ENCODE results near the gene HIRIP3.
"Not testable (repeated sequence)": the region's sequence is repeated elsewhere in the genome, so short reads cannot be mapped to it uniquely, and the experiment has no call there.

The HIRIP3 gene

DNA sequence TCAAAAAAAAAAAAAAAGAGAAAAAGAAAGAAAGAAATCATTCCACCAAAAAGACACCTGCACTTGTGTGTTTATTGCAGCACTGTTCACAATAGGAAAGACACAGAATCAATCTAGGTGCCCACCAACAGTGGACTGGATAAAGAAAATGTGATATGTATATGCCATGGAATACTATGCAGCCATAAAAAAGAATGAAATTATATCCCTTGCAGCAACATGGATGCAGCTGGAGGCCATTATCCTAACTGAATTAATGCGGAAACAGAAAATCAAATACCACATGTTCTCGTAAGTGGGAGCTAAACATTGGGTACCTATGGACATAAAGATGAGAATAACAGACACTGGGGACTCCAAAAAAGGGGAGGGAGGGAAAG is 21.9 kb upstream of the HIRIP3 start:
- DNase-seq (ENCODE audit: low read depth, low spot score) = no peak

DNA sequence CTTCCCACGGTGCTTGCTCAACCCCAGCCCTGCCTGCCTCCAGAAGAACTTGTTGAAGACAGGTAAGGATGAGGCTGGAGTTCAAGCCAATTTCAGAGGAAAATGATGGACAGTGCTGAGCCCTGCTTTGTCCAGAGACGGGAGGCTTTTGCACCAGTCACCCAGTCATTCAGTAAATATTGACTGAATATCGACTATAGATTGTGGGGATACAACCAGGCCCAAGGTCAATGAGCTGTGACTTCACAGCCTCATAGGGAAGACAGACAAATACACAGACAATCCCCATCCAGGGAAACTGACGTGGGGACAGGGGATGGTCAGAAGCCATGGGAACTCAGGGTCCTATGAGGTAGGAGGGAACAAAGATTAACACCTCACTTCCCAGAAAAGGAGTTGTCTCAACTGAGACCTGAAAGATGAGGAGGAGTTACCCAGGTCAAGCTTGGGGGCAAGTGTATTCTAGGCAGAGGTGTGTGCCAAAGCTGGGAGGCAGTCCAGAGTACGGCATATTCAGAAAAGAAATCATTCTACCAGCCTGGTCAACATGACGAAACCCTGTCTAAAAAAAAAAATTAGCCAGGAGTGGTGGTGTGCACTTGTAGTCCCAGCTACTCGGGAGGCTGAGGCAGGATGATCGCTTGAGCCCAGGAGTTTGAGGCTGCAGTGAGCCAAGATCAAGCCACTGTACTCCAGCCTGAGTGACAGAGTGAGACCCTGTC is 21.3 kb upstream of the HIRIP3 start:
- DNase-seq (ENCODE audit: low read depth, low spot score) = no peak

DNA sequence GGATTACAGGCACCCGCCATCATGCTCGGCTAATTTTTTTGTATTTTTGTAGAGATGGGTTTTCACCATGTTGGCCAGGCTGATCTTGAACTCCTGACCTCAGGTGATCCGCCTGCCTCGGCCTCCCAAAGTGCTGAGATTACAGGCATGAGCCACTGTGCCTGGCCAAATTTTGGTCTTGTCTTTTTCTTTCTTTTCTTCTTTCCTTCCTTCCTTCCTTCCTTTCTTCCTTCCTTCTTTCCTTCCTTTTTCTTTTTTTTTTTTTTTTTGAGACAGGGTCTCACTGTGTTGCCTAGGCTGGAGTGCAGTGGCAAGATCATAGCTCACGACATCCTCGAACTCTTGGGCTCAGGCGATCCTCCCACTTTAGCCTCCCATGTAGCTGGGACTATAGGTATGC is 20.0 kb upstream of the HIRIP3 start:
- DNase-seq (ENCODE audit: low read depth, low spot score) = not testable (repeated sequence)

DNA sequence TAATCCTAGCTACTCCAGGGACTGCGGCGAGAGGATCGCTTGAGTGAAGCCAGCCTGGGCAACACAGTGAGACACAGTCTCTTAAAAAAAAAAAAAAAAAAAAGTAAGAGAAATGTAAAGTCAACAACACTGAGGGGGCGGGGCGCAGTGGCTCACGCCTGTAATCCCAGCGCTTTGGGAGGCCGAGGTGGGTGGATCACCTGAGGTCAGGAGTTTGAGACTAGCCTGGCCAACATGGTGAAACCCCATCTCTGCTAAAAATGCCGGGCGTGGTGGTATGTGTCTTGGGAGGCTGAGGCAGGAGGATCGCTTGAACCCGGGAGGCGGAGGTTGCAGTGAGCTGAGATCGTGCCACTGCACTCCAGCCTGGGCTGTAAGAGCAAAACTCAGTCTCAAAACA is 17.2 kb upstream of the HIRIP3 start:
- DNase-seq (ENCODE audit: low read depth, low spot score) = not testable (repeated sequence)

DNA sequence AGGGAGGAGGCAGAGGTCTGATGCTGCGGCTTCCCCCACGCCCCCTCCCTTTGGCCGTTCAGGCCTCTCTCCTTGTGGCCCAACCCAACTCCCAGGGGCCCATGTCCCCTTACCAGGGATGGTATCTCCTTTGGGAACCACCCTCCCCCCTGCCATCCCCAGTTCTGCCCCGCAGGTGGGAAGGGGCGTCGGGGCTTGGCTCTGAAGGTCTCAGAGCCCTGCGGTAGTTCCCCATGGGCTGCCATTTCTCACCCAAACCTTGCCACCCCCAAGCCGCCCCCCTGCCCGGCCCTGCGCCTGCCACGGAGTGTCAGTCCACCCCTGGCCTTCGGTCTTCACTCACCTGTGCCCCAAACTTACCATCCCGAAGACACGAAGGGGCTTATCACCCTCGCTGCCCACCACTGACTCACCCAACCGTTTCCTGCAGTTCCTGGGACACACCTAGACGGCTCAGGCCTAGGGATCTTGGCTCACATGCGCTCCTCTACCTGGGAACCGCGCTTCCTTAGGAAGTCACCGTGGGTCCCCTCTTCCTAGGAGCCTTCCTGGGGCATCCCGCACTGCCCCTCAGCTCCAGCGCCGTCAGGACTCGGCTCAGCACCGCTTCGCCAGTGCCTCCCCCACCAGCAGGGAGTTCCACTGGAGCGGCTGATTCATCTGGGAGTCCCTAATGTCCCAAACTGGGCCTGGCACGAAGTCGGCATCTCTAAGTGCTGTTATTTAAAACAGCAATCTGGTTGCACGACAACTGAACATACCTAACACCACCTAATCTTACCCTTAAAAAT is 16.5 kb upstream of the HIRIP3 start:
- no peak for DNase-seq (ENCODE audit: low read depth, low spot score)

DNA sequence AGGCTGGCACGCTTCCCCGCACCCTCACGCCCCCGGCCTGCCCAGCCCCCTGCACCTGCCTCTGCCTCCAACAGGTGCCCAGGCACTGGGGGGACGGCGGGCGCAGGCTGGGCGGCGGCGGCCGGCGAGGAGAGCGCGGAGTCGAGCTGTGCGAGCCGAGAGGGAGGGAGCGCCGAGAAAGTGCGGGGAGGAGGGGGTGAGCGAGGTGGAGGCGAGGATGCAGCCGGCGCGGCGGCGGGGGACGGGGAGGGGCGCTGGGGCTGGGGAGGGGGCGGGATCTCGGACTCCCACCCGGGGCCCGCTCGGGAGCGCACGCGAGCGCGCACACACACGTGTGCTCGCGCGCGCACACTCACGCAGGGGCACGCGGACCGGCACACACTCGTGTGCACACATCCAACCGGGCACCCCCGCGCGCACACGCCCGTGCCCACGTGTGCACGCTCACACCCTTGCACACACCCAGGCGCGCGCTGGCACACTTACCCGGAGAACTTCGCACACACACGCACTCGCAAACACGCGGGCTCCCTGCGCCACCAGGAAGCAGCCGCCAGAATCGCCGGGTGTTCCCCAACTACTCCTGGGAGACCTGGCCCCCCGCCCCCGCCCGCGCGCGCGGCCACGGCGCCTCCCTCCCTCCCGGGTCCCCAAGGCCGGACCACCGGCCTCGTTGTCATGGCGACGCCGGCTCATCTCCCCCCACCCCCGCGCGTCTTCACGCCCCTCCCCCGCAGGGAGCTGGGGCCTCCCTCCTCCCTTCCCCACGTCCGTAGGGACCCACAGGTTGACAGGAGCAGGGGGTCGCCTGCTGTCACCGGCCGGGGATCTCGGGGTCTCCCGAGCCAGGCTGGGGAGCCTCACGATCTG is 15.7 kb upstream of the HIRIP3 start, which contains the start of gene DOC2A:
Gene DOC2A, minus strand, starts transcription at position 184 of the 870 bp plus-strand sequence. CDS start 805 bp downstream, outside the sequence.
- no peak for DNase-seq (ENCODE audit: low read depth, low spot score)

DNA sequence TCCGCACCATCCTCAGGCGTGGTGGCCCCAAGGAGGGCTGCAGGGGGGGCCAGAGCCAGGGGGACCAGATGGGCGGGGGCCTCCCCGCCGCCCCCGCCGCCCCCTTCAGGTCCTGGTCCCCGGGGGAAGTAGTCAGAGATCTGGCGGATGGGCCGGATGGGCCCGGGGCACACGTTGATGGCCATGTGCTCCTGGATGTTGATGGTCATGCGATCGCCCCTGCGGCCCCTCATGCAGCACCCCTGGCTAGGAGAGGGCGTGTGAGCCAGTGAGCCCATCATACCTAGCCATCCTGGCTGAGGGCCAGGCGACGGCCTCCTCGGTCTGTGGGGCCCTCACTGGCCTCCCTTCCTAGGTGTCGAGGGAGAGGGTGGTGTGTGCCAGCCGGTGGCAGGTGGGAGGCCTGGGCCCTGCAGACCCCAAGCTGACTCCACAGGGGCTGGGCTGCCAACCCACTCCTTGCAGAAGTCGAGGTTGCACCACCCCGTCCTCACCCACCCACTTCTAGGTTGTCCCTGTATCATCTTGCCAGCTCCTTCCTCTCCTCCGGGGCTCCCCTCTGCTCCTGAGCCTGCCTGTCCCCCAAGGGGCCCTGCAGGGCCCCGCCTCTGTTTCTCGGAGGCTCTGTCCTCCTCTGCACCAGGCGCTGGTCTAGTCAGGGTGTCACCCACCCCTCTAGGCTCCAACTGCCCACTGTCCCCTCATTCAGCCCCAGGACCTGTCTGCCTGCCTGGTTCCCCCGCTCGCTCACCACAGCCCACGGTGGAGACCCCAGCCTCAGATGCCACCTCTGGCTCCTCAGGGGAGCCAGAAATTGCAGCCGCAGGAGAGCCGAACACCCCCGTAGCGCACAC is 14.8 kb upstream of the HIRIP3 start:
- no peak for DNase-seq (ENCODE audit: low read depth, low spot score)

DNA sequence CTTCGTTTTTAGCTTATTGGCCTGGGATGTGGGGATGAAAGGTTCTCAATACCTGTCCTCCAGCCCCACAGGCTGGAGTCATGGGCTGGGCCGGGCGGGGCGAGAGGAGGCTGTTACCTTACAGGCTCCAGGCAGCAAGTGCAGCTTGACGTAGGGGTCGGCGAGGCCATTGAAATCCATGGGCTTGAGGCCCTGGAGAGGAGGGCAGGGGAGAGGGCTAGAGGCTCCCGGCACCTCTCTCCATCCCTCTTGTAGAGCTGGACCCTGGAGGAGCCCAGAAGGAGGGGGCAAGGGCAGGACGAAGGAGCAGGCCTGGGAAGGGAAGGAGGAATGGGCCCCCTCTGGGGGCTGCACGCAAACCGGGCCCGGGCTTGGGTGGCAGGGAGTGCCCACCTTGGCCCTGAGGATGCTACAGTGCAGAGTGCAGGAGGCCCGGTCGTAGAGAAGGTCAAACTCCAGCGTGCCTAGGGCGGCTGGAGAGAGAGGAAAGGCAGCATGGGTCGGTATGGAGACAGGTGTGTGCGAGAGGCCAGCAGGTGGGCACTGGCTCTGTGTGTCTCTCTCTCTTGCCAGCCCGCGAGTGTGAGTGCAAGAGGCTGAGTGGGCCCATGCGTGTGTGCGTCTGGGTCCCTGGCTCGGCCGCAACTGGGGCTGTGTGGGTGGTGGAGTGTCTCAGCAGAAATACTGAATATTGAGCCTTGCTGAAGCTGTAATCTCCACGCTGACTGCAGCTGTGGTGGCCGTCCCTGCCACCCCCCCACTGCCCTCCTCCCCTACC is 13.9 kb upstream of the HIRIP3 start:
- DNase-seq (ENCODE audit: low read depth, low spot score) = no peak

DNA sequence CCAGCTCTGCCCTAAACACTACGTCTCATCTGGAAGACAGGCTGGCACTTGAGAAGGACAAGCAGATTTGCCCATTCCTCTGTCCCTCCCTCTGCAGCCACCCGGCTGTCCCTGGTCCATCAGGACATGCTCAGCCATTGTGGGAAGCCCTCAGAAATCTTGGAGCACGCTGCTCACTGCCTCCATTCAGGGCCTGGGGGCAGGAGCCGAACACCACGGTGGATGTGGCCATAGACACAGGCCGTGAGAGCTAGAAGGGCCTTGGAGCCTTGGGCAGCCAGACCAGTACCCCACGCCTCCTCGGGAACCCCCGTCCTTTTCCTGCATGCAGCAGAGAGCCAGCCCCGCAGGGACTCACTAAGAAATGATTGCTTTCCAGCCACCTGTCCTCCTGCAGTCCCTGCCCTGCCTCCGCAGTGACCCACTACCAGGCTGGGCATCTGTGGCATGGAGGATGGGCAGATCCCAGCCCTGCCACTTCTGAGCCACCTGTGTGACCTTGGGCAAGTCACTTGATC is 12.0 kb upstream of the HIRIP3 start:
- DNase-seq (ENCODE audit: low read depth, low spot score) = no peak

DNA sequence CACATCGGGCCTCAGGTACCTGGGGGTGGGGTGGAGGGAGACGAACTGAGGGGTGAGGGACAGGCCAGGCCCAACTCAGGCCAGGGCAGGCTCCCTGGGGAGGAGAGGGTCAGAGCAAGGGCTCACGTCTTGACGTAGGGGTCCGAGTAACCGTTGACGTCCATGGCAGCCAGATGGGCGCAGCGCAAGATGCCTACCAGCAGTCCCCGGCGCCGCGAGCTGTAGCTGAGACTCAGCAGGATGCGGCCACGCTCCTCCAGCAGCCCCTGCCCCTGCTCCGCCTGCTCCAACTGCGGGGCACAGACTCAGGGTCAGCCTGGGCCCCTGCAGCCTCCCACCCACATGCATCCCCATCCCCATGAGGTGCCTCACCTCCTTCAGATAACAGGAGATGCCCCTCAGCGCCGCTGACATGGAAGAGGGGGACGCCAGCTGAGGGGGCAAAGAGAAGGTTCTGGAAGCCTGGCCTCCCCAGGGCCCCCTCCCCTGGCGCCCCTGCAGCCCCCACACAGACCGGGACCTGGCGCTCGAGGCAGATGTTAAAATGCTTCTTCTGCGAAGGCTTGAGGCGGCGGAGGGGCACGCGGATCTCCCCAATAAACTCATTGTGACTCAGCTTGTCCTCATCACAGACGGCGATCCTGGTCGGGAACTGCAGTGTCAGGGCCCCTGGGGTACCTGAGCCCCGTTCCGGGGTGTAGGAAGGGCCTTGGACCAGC is 11.4 kb upstream of the HIRIP3 start:
- DNase-seq (ENCODE audit: low read depth, low spot score) = no peak

DNA sequence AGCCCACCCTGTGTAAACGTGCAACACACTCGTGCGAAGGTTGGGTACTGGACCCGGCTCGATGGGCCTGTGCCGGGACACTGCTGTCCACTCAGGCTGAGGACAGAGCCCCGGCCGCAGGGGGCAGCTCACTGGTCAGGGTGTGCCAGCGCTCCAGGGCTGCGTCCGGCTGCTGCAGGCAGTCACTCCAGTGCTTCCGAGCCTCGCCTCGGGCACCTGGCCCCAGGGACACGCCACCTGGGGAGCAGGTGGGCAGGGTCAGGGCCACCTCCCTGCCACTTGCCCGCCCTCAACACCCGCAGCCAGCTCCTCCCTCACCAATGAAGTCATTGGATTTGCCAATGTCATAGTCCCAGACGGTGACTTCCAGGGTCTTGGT is 10.7 kb upstream of the HIRIP3 start:
- no peak for DNase-seq (ENCODE audit: low read depth, low spot score)

DNA sequence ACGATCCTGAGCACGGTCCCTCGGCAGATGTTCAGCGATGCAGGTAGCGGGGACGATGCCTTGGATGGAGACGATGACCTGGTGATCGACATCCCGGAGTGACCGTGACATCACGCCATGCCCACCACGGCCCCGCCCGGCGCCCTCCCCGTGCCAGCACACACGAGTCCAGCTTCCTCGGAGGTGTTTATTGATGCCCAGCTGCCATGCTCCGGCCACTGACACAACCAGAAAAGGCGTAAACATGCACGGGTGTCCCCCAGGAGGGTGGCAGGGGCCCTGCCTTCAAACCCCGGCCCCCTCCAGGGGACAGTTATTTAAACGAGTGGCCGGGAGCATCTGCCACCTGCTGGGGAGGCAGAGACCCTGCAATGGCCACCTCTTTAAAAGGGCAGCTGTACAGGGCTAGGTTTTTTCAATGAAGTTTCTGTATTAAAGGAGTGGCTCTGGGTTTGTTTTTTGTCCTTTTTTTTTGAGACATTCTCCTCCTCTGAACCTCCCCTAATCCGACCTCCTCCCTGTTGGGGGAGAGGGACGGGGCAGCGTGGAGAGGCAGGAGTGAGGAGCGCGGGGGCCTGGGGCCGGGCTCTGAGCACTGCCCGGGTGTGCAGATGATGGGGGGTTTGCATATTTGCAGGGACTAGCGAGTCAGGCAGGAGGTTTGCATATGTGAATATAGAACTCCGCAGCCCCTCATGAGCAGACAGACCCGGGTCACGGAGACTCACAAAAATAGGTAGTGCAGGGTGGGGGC is 10.1 kb upstream of the HIRIP3 start:
- no peak for DNase-seq (ENCODE audit: low read depth, low spot score)

DNA sequence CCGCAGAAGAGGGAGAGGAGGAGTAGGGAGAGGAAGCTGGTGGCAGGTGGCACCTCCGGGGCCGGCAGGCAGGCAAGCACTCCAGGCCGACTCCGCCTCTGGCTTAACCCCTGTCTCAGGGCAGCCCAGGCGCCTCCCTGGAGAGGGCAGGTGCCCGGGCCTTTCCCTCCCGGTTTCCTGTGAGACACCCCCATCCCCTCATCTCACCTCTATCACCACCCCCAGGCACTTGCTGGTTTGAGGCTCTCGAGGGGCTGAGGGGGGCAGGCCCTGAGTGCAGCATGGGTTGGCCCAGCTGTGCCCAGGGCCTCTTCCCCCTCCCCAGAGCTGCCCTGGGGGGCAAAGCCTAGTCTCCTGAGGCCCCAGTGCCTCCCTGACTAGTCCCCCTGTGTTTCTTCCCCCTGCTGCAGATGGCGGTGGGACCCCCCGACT is 9.4 kb upstream of the HIRIP3 start:
- DNase-seq (ENCODE audit: low read depth, low spot score) = no peak

DNA sequence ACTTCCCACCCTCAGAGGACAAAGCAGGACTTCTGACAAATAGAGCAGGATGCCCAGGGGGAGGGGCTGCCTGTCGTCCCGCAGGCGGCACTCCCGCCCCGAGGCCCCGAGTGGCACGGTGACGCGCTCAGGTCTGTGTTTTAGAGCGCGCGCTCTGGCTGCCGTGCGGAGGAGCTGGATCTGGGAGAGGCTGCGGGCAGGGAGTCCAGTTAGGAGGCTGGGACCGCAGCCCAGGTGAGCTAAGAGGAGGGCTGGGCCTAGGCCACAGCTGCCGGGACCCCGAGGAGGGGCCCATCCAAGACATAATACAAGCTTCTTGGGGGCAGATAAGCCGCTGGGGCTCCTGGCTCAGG is 9.0 kb upstream of the HIRIP3 start:
- no peak for DNase-seq (ENCODE audit: low read depth, low spot score)

DNA sequence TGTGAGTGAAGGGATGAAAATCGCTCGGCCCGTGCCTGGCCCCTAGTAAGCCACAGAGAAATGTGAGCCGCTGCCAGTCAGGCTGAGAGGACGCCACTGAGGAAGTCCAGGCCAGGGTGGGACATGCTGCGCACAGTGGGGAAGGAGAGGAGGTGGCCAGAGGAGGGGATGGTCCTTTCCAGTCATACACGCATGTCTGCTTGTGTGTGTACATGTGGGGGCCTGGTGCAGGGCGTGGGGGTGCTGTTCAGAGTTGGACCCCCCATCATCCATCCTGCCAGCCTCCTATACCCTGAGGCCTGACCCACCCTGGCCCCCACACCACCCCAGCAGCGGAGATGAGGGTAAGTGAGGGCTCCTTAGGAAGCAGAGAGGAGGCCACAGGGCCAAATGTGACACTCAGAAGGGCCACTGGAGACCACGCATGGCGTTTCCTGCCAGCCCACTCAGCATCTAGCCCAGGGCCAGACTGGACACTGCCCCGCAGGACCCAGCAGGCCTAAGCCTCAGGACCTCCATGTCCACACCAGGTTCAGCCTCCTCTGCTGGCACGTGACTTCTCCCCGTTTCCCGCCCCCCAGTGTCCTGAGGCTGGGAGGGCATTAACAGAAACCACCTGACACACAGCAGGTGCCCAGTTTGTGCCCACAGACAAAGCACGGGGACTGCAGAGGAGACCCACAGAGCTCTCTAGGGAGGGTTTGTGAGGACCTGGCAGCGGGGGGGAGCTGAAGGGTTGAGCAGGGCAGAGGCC is 8.4 kb upstream of the HIRIP3 start:
- DNase-seq (ENCODE audit: low read depth, low spot score) = no peak

DNA sequence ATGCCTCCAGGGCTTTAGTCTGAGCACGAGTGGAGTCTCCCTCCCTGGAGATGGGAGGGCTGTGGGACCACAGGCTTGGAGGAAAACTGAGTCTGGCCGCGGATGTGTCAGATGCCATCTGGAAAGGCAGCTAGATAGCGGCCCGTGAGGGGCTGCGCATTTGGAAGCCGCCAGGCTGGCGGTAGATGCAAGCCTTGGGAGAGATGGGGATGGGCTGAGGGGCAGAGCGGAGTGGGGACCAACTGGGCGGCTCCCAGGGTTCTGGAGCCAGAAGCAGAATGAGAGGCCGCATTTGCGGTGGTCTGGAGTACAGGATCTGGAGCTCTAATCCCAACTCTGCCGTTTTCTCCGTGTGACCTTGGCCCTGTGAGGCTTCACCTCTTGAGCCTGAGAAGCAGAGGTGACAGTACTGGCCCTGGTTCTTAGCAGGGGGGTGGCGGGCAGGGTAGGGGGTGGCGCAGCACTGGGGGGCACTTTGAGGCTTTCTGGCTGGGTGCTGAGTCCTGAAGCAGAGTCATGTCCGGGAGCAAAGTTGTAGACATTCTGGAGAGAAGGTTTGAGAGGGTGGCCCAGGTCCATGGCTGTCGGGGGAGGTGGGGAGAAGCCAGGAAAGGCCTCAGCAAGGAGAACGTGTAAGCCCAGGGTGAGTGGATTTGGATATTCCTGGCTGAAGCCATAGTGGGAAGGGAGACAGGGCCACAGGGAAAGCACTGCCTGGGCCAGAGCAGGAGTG is 7.4 kb upstream of the HIRIP3 start:
- DNase-seq (ENCODE audit: low read depth, low spot score) = no peak

Measured in smooth muscle cell of the brain vasculature (primary cell).